ENCODE data around the gene SRMS.

DNA sequence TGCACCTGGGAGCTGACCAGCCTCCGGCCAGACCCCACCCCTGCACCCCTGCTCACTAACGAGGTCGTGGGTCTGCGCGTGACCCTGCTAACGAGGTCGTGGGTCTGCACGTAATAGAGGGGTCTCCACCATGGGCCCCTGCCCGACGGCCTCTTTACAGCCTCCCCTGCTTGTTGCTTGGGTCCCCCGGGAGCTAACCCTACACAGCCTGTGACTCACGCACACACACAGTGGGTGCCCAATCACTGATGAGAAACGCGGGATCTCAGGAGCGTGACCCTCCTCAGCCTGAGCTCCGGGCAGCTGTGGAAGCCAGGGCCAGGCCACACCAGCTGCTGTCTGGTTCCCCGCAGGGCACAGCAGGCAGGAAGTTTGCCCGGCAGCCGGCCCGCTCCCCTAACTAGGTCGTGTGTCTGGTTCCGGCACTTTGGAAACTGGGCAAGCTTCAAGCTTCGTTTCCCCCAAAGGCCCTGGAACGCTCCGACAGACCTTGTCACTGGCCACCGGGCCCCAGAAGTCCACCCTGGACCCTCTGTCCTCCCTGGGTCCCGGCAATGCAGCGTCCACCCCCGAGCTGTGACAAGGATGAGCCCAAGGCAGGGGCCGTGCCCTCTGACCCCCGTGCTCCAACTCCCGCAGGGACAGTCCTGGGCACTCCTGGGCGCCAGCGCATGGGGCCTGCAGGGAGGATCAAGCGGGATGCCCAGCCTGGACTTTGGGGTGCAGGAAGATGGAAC lies 11.1 kb downstream of the SRMS start:
- TF ChIP-seq POLR2A (IDR thresholded peaks at IDR 0.05; ENCODE audit: low read length) (no peak), GATA1 (IDR thresholded peaks at IDR 0.05; ENCODE audit: low read depth, low read length) (no peak)

All from erythroblast (primary cell).